ENCODE data around the gene SS18L1.

SS18L1 gene

GRCh38 chr20:62156592-62157386, 13.2 kb downstream of the SS18L1 start:
- peak in 1 of 2 experiments; percentile 58 for DNase-seq (ENCODE audit: low read depth in 2 of 2)

- DNase-seq (ENCODE audit: low read depth in 2 of 2): no peak
These were observed 14.0 kb downstream of the SS18L1 start for GRCh38 chr20:62157387-62158087.

- no peak for DNase-seq (ENCODE audit: low read depth in 2 of 2)
These were observed 14.5 kb downstream of the SS18L1 start for GRCh38 chr20:62158088-62158400.

- DNase-seq (ENCODE audit: low read depth in 2 of 2): no peak
These were observed 15.0 kb downstream of the SS18L1 start for GRCh38 chr20:62158541-62158940.

- no peak for DNase-seq (ENCODE audit: low read depth in 2 of 2)
These were observed 15.5 kb downstream of the SS18L1 start for GRCh38 chr20:62159052-62159451.

GRCh38 chr20:62159839-62160238, 16.3 kb downstream of the SS18L1 start:
- peak in 1 of 2 experiments; percentile 68 for DNase-seq (ENCODE audit: low read depth in 2 of 2)

GRCh38 chr20:62160253-62160652, 16.7 kb downstream of the SS18L1 start:
- no peak for DNase-seq (ENCODE audit: low read depth in 2 of 2)

GRCh38 chr20:62160876-62161275, 17.3 kb downstream of the SS18L1 start:
- no peak for DNase-seq (ENCODE audit: low read depth in 2 of 2)

- DNase-seq (ENCODE audit: low read depth in 2 of 2): no peak
These were observed 17.8 kb downstream of the SS18L1 start for GRCh38 chr20:62161347-62161746.

GRCh38 chr20:62162765-62163484, 19.4 kb downstream of the SS18L1 start:
- no peak for DNase-seq (ENCODE audit: low read depth in 2 of 2)

GRCh38 chr20:62163485-62163865, 19.9 kb downstream of the SS18L1 start:
- no peak for DNase-seq (ENCODE audit: low read depth in 2 of 2)

- no peak for DNase-seq (ENCODE audit: low read depth in 2 of 2)
These were observed 20.6 kb downstream of the SS18L1 start for GRCh38 chr20:62163986-62164762.

- no peak for DNase-seq (ENCODE audit: low read depth in 2 of 2)
These were observed 21.6 kb downstream of the SS18L1 start for GRCh38 chr20:62164879-62165761.

- no peak for DNase-seq (ENCODE audit: low read depth in 2 of 2)
These were observed 22.3 kb downstream of the SS18L1 start for GRCh38 chr20:62165762-62166399.

GRCh38 chr20:62167474-62167873, 23.9 kb downstream of the SS18L1 start:
- no peak for DNase-seq (ENCODE audit: low read depth in 2 of 2)

- DNase-seq (ENCODE audit: low read depth in 2 of 2): no peak
These were observed 24.5 kb downstream of the SS18L1 start for GRCh38 chr20:62168061-62168460.

GRCh38 chr20:62168890-62169435, 25.4 kb downstream of the SS18L1 start:
- DNase-seq (ENCODE audit: low read depth in 2 of 2): no peak

- no peak for DNase-seq (ENCODE audit: low read depth in 2 of 2)
These were observed 27.0 kb downstream of the SS18L1 start for GRCh38 chr20:62170536-62170935.

- DNase-seq (ENCODE audit: low read depth in 2 of 2): no peak
These were observed 27.7 kb downstream of the SS18L1 start for GRCh38 chr20:62171245-62171644.

GRCh38 chr20:62172666-62173065, 29.1 kb downstream of the SS18L1 start:
- DNase-seq (ENCODE audit: low read depth in 2 of 2): no peak

All from stimulated activated CD4-positive, alpha-beta T cell treated with anti-CD3 and anti-CD28 coated beads, Interleukin-12 subunit alpha, Interleukin-12 subunit beta, amount 100 ng/mL, for 24 hours (primary cell).